Stimulated activated CD8-positive, alpha-beta memory T cell treated with anti-CD3 and anti-CD28 coated beads, Interleukin-2, amount 100 ng/mL, for 1 hour (primary cell): ENCODE data around the gene RCOR1.
"Not testable (repeated sequence)": the region's sequence is repeated elsewhere in the genome, so short reads cannot be mapped to it uniquely, and the experiment has no call there.

ENCODE experiments used
- DNase-seq, 2 donors: peaks; one replicate each; pipeline ENCODE4 v3.0.0-alpha.2; 2020; ENCODE audit warnings: low read depth in 2 of 2

RCOR1 gene

GRCh38 chr14:102571043-102571442, 21.4 kb upstream of the RCOR1 start:
- DNase-seq = no peak

GRCh38 chr14:102571478-102572042, 20.9 kb upstream of the RCOR1 start:
- DNase-seq = no peak

GRCh38 chr14:102573161-102573560, 19.3 kb upstream of the RCOR1 start:
- not testable (repeated sequence) for DNase-seq

- no peak for DNase-seq
These were observed 18.8 kb upstream of the RCOR1 start for GRCh38 chr14:102573591-102574046.

GRCh38 chr14:102574281-102575159, 17.9 kb upstream of the RCOR1 start:
- DNase-seq = no peak

GRCh38 chr14:102575160-102575845, 17.1 kb upstream of the RCOR1 start:
- DNase-seq = no peak

GRCh38 chr14:102575846-102576428, 16.5 kb upstream of the RCOR1 start:
- not testable (repeated sequence) for DNase-seq

GRCh38 chr14:102578821-102579220, 13.6 kb upstream of the RCOR1 start:
- DNase-seq = no peak

GRCh38 chr14:102579696-102580549, 12.5 kb upstream of the RCOR1 start:
- DNase-seq = no peak

- no peak for DNase-seq
These were observed 11.8 kb upstream of the RCOR1 start for GRCh38 chr14:102580550-102581110.

- no peak for DNase-seq
These were observed 11.3 kb upstream of the RCOR1 start for GRCh38 chr14:102581193-102581592.

- no peak for DNase-seq
These were observed 8.7 kb upstream of the RCOR1 start for GRCh38 chr14:102583726-102584125.

- DNase-seq = no peak
These were observed 7.3 kb upstream of the RCOR1 start for GRCh38 chr14:102584871-102585869.

GRCh38 chr14:102586420-102587104, 5.9 kb upstream of the RCOR1 start:
- no peak for DNase-seq

- DNase-seq = no peak
These were observed 3.6 kb upstream of the RCOR1 start for GRCh38 chr14:102588821-102589220.

GRCh38 chr14:102589761-102590290, 2.6 kb upstream of the RCOR1 start:
- DNase-seq = no peak

GRCh38 chr14:102590667-102591099, 1.8 kb upstream of the RCOR1 start:
- DNase-seq = no peak

GRCh38 chr14:102591372-102591943, 991 bp upstream of the RCOR1 start:
- peak in 1 of 2 donors; percentile 9 for DNase-seq

GRCh38 chr14:102592763-102593060, 263 bp downstream of the RCOR1 start:
- DNase-seq = no peak
